Cardiac septum (tissue), 1 donor: ENCODE results near the gene PWWP2B. TPM values are rescaled to one million over a fixed set of nuclear protein-coding genes. Genes with fewer than 3 reads are reported as not detected.

Source experiments
- DNase-seq: peaks from one replicate; pipeline ENCODE4 v3.0.0-alpha.2; 2020; ENCODE audit warnings: low spot score
- intact Hi-C: fragments of 100-400 bp; cut with DNase I; formaldehyde crosslinking; loops from one replicate; pipeline ENCODE4 v1.14.0; 2022
- total RNA-seq: library from RNA; stranded (reverse); fragmentation: NEBNext Ultra II Directional; extraction: Animal tissue kit (Norgen Biotek cat#: 25700); gene quantifications from one replicate; pipeline ENCODE4 v1.2.1, GENCODE V29; 2021
- donor health status: DM: no; HTN: no; CAD: no.

The PWWP2B gene
- total RNA-seq, 1 donor from 2014 or later = 14.3 TPM

DNA sequence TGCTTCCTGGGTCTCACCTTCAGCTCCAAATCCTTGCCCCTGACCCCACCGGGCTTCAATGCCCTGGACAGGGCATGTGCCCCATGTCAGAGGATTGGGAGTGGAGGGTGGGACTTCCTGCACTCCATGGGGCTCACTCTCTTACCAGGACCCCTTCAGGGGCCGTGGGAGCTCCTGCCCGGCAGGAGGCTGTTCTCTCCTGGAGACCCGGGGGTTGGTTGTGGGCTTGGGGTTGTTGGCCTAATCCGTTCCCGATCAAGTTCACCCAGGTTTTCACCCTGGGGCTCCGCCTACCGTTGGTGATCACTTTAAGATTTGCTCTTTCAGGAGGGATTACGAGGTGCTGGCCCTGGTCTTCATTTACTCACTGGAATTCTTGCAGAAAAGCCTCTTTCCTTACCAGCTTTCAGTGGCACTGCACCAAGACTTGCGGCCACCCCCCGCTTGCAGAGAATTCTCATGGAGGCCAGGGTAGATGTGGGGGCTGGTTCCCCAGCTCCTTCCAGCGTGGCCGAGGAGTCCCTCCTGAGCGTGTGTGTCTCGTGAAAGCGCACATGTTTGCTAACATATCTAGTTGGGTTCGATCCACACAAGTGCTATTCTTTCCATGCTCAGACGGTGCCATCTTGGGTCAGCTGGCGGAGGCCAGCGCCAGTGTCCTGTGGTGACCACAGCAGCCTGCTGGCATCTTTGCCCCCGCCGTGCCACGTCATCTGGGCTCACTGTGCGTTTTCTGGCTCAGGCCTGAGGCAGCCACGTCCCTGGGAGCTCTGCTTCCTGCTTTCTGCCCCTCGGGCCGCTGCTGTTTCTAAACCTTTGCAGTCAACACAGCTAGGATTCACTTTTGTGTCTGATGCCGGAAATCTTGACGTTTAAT lies 15.6 kb downstream of the PWWP2B start:
- no peak for DNase-seq
- intact Hi-C loops = no loop called here

GRCh38 chr10:132413226-132414205 lies 16.5 kb downstream of the PWWP2B start:
- DNase-seq = no peak
- intact Hi-C loops = no loop called here

DNA sequence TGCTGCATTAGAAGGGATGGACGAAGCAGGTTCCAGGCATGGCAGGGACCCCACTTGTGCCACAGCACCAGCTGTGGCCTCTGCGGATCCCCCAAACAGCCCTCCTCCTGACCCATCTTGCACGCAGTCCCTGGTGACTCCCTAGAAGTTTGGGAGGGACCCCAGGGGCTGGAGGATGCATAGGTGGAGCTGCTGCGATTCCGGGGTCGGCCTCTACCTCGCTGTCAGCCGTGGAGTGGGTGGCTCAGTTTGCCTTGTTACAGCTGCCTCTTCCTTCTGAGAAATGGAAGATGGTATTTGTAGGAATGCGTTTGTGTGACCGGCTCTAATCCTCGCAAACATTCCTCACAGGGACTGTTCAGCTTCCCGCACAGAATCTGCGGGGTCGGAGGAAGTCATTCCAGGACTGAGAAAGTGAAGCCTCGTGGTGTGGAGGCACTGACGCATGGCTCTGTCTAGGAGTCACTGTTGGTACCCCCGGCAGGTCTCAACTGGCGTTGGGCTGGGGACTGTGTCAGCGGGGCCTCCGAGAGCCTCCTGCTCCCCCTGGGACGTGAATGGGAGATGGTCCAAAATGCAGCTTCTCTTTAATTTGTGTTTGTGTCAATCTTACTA lies 17.5 kb downstream of the PWWP2B start:
- intact Hi-C loops = no loop called here
- no peak for DNase-seq

DNA sequence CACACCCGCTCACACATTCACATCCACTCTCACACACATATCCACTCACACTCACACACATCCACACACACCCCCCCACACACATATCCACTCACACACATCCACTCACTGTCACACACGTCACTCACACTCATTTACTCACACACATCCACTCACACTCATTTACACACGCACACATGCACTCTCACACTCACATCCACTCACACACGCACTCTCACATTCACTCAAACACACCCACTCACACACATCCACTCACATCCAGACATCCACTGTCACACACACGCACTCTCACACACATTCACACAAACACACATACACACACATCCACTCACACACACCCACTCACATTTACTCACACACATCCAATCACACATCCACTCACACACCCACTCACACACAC lies 18.3 kb downstream of the PWWP2B start:
- intact Hi-C loops = no loop called here
- no peak for DNase-seq

- DNase-seq = no peak
- intact Hi-C loops = no loop called here
These were observed 19.0 kb downstream of the PWWP2B start for GRCh38 chr10:132415956-132416355.

DNA sequence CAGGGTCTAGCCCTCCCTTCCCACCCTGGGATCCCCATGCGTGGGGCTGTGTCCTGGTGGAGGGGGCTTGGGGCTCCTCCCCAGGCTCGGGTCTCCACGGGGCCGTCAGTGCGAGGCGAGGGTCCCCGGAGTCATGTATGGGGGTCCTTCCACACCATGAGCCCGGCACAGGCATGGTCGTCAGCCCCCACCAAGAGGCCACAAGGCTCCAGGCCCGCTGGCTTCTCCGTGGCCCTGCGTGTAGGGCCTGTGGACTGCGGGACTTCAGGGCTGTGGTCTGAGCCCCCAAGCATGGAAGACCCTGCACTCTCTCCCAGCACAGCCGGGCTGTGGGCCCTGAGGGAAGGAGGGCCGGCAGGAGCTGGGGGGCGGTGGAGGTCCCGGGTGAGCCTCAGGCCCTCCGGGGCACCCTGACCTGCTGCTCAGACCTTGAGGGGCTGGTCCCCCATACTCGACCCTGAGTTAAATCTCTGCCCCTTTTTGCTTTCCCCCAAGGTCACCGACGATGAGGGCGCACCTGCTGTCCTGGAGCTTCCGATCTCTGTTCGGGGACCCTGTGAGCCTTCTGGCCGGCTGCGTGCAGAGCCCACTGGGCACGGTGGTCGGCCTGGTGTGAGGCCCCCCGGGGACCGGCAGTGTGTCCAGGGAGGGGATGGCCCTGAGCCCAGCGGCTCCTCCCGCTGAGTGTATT lies 19.7 kb downstream of the PWWP2B start:
- DNase-seq = no peak
- intact Hi-C loops = no loop called here

- intact Hi-C loops = no loop called here
- DNase-seq = no peak
These were observed 20.4 kb downstream of the PWWP2B start for GRCh38 chr10:132417257-132417910.

DNA sequence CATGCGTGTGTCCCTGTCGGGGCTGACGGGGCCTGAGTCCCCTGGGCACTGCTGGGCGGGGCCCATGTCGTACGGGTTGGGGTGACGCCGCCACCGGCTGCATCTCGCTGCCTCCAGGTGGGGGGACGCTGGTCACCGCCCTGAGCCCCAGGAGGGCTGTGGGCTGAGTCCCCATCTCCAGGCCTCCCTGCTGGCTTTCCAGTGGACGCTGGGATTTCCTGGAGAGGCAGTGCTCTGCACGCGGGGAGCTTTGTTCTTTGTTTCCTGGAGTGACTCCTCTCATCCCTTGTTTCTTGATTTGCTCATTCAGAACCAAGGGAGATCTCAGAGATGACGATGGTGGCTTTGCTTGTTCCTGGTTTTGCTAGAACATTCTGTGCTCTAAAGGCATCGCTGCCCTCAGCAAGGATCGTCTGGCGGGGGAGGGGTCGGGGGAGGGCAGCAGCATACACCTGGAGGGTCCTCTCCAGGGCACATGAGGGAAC lies 21.0 kb downstream of the PWWP2B start:
- intact Hi-C loops = no loop called here

DNA sequence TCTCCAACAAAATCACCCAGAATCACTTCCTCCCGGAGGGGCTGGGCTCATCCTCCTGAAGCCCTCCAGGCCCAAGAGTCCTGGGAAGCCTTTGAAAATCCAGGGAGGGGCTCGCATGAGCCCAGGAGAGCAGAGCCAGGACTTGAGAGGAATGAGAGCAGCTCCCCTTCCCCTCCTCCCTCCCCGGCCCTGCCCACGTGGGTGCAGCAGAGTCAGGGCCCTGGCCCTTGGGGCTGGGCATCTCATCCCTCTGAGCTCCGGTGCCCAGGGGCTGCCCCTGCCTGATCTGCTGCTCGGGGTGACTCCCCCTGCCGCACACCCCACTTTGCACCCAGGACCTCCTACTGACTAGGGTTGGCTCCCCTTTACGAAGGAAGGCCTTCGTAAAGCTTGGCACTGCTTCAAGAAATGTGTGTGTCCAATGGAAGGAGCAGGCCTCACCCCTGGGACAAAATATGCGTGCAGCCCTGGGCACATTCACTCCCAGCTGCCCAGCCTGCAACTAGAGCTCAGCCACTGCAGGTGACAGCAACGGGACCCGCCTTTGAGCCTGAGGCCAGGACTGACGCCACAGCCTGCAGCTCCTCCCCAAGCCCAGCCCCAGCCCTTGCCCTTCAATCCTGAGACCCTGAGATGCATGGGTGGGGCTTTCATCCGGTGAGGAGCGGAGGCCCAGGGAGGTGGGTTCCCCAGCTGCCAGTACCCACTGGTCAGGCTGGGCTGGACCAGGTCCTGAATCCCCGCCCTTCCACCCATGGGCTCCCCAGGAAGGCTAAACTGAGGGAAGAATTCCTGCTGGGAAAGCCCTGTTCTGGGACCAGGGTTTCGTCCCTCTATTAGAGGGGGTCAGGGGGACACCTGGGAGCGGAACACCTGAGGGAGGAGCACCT lies 21.8 kb downstream of the PWWP2B start:
- no peak for DNase-seq
- intact Hi-C loops = no loop called here

More for the DNA sequence above, 21.0 kb downstream of the PWWP2B start:
- DNase-seq = no peak

DNA sequence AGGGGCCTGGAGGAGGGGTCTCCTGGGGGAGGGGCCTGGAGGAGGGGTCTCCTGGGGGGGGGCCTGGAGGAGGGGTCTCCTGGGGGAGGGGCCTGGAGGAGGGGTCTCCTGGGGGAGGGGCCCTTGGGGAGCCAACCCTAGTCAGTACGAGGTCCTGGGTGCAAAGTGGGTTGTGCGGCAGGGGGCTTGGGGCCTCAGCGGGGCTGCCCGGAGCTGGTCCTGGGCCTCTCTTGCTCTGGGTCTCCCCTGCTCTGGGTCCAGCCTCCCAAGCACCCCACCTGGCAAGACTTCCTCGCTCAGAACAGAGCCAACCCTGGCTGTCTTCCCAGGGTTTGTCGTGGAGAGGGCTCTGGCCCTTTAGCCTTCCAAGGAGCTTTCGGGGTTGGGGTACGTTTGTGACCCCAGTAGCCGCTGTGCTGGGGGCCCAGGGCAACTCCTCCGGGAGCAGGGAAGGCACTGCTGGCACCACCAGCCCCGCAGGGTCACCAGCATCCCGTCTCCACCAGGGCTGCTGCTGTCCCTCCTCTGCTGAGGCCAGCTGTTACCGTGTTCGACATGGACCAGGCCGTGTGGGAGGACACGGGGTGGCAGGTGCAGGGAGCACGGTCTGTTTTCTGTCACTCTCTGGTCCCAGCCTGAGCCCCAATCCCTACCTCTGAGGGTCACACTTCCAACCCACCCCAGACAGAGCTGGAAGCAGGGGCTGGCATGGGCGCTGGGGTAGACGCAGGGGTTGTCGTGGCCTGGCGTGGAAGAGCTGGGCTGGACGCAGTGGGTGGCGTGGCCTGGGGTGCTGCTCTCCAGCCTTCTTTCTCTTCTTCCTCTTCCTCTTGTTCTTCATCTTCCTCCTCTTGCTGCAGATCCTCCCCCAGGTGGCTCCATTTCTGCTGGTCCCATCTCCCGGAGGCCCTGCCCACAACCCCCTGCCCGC lies 22.8 kb downstream of the PWWP2B start:
- no peak for DNase-seq
- intact Hi-C loops = no loop called here

- intact Hi-C loops = no loop called here
- DNase-seq = no peak
These were observed 23.5 kb downstream of the PWWP2B start for GRCh38 chr10:132420469-132420980.

DNA sequence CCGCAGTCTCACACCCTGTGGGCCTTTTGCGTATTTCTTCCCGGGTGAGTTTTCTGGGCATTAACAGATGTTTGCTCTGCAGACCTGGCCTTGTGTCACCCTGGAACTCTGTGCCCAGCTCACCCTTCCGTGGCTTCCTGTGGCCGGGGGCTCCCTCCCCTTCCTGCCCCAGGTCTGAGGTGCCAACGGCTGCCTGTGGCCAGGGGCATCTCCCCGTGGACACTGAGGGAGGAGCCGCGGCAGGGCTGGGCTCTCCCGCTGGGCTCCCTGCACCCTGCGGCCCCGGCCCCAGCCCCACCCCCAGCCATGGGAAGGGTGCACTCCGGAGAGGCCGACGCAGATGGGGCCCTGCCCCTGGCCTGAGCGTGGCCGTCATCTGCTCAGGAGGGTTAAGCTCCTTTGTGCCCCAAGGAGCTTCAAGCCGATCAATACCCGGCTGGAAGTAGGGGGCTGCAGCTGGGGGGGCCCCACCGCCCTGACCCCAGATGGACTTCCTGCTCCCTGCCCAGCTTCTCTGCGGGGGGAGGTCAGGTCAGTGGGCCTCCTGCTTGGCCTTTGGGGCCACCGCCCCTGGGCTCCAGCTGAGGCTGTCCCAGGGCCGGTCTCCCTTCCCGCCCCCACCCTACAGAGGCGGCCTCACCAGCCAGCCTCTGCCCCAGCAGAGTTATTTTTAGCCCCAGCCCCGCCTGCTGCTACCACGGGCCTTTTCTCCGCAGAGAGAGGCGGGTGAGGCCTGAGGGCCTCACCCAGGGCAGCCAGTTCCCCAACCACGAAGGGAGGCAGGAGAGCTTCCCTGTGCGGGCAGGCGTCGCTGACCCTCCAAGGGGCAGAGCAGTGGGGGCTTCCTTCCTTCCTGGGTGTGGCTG lies 24.2 kb downstream of the PWWP2B start:
- intact Hi-C loops = no loop called here

DNA sequence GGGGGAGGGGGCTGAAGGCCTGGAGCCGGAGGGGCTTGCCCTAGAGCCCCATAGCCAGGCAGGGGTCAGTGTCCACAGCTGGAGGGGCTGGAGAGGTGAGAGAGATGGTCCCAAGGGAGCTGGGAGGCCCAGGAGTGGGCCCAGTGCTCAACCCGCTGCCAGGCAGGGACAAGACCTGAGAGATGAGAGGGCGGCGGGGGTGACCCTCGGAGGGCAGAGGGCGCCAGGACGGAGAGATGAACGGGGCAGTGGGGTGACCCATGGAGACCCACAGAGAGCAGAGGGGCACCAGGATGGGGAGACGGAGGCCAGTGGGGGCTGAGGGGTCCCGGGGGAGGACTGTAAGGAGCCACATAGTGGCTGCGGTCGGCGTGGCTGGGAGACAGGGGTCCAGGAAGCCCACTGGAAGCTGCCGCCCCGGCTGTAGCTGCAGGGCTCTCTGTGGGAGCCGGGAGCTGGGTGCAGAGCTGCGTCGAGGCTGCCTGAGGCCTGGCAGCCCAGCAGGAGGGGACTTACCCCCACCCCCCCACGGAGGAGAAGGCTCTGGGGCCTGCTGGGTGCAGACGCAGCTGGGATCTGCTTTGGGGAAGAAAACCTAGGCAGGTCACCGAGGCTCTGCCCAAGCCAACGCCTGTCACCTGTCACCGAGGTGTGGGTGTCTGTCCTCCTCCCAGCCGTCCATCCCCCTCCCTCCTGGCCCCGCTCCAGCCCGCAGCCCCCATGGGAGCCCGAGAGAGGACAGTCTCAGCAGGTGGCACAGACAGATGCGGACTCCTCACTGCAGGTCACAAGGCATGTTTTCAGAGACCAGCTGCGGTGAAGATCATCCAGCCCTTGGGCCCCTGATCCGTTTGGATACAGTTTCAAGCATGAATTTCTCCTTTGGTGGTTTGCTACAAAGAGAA lies 25.1 kb downstream of the PWWP2B start:
- no peak for DNase-seq
- intact Hi-C loops = no loop called here

More for the DNA sequence above, 24.2 kb downstream of the PWWP2B start:
- DNase-seq = peak; percentile 89
